Keratinocyte (primary cell): ENCODE measurements around the gene ANAPC16. TPM values are rescaled to one million over a fixed set of nuclear protein-coding genes. Genes with fewer than 3 reads are reported as not detected.
"Not testable (repeated sequence)": the region's sequence is repeated elsewhere in the genome, so short reads cannot be mapped to it uniquely, and the experiment has no call there.

ENCODE experiments used
- DNase-seq: peaks from one replicate; pipeline ENCODE4 v3.0.0-alpha.2; 2011; ENCODE audit warnings: low read depth, missing footprints, low spot score
- FAIRE-seq: peaks from 2 replicates; lab custom pipeline; 2011; peaks lifted over from hg19 to GRCh38; lab: Jason Lieb, UNC
- H2AFZ ChIP-seq: 2 replicates; pipeline ENCODE4 v1.6.0; 2012; ENCODE audit warnings: low read length, control low read depth, inconsistent platforms; ENCODE audit not compliant: control insufficient read depth
- H3K27ac ChIP-seq: 2 replicates; pipeline ENCODE4 v1.5.1; 2011; ENCODE audit warnings: low read length; ENCODE audit not compliant: control insufficient read depth, insufficient read depth
- H3K27me3 ChIP-seq: 3 replicates; pipeline ENCODE4 v1.6.0; 2011; ENCODE audit warnings: low read length; ENCODE audit not compliant: control insufficient read depth, insufficient read depth; ENCODE audit errors: extremely low read depth
- H3K36me3 ChIP-seq, 2 experiments: 2 replicates in 1 of 2; 3 replicates in 1 of 2; pipeline ENCODE4 v1.5.1; 2011; ENCODE audit warnings: low read length in 2 of 2, mild to moderate bottlenecking in 1 of 2; ENCODE audit not compliant: control insufficient read depth in 2 of 2, insufficient read depth in 2 of 2; ENCODE audit errors: extremely low read depth in 1 of 2
- H3K4me1 ChIP-seq: 3 replicates; pipeline ENCODE4 v1.5.1; 2011; ENCODE audit warnings: low read length; ENCODE audit not compliant: control insufficient read depth, insufficient read depth; ENCODE audit errors: extremely low read depth
- H3K4me2 ChIP-seq: 3 replicates; pipeline ENCODE4 v1.6.0; 2011; ENCODE audit warnings: low read depth, low read length; ENCODE audit not compliant: control insufficient read depth, insufficient read depth; ENCODE audit errors: extremely low read depth
- H3K4me3 ChIP-seq, 3 experiments: fragments of 200-600 bp in 1 of 3; sonication (generic) in 1 of 3; 2 replicates in 2 of 3; 3 replicates in 1 of 3; pipeline ENCODE4 v1.5.1; 2011 to 2016; ENCODE audit warnings: low read length in 3 of 3, mild to moderate bottlenecking in 3 of 3, control low read depth in 2 of 3, inconsistent platforms in 1 of 3, low read depth in 1 of 3, mixed read lengths in 1 of 3, mixed run types in 1 of 3, moderate library complexity in 1 of 3; ENCODE audit not compliant: control insufficient read depth in 2 of 3, insufficient read depth in 2 of 3; ENCODE audit errors: extremely low read depth in 1 of 3
- H3K79me2 ChIP-seq: 2 replicates; pipeline ENCODE4 v1.6.0; 2012; ENCODE audit warnings: low read length; ENCODE audit not compliant: control insufficient read depth, insufficient read depth
- H3K9ac ChIP-seq: 3 replicates; pipeline ENCODE4 v1.6.0; 2011; ENCODE audit warnings: low read length; ENCODE audit not compliant: control insufficient read depth, insufficient read depth; ENCODE audit errors: extremely low read depth
- H3K9me1 ChIP-seq: 3 replicates; pipeline ENCODE4 v1.6.0; 2011; ENCODE audit warnings: low read length; ENCODE audit not compliant: control insufficient read depth, insufficient read depth; ENCODE audit errors: extremely low read depth
- H3K9me3 ChIP-seq: 2 replicates; pipeline ENCODE4 v1.5.1; 2012; ENCODE audit warnings: low read depth, low read length; ENCODE audit not compliant: control insufficient read depth
- H4K20me1 ChIP-seq: 3 replicates; pipeline ENCODE4 v1.6.0; 2011; ENCODE audit warnings: low read length; ENCODE audit not compliant: control insufficient read depth, insufficient read depth; ENCODE audit errors: extremely low read depth
- CTCF ChIP-seq, 3 experiments: IDR thresholded peaks in 1 of 3; conservative IDR thresholded peaks in 1 of 3; optimal IDR thresholded peaks in 1 of 3; 2 replicates in 2 of 3; 3 replicates in 1 of 3; pipeline versions ENCODE3 to v1.5.1; 2011; ENCODE audit warnings: low read length in 3 of 3, mild to moderate bottlenecking in 3 of 3, moderate library complexity in 2 of 3, control low read depth in 1 of 3, inconsistent platforms in 1 of 3; ENCODE audit not compliant: insufficient read depth in 2 of 3; ENCODE audit errors: extremely low read depth in 1 of 3
- EZH2 ChIP-seq: IDR thresholded peaks from one replicate; pipeline ENCODE4 v1.6.1; 2012; ENCODE audit warnings: inconsistent platforms, mild to moderate bottlenecking, low read length, moderate library complexity
- dilution Hi-C: fragments of 300-500 bp; cut with MboI; formaldehyde crosslinking; loops from one replicate; pipeline ENCODE4 v1.7.0; 2020; ENCODE audit warnings: low sequenced_read_pairs; ENCODE audit not compliant: extremely low pct_ligation_motif_present
- polyA plus RNA-seq, 5 experiments: library from polyadenylated mRNA; depleted of rRNA in 3 of 5; stranded (reverse) in 3 of 5; stranded (forward) in 1 of 5; unstranded in 1 of 5; fragments of >200 nt; gene quantifications; 1 replicate in 1 of 5; 2 replicates in 3 of 5; 3 replicates in 1 of 5; pipeline versions ENCODE4 v1.2.1 to v1.2.3, GENCODE V29; 2011 to 2012; ENCODE audit warnings: missing spikeins in 2 of 5, low read depth in 1 of 5, low replicate concordance in 1 of 5

Gene ANAPC16
- polyA plus RNA-seq, 1 donor (not counting 4 experiments of a cell fraction or from before 2014, with no cell fraction given), result 93.9 TPM

GRCh38 chr10:72267381-72267780, 51.6 kb downstream of the ANAPC16 start:
- Histone ChIP-seq H3K9ac (no peak overlapping the region), H3K4me1 (peaks cover 43% of the 10 kb centered on the region), H3K79me2 (no peaks in the 10 kb centered on the region), H3K9me1 (no peaks in the 10 kb centered on the region), H4K20me1 (no peaks in the 10 kb centered on the region), H3K4me3 (no peak overlapping the region), H3K27ac (no peak overlapping the region), H3K36me3 (no peaks in the 10 kb centered on the region), H3K9me3 (no peaks in the 10 kb centered on the region), H2AFZ (no peak overlapping the region), H3K4me2 (no peak overlapping the region), H3K27me3 (no peaks in the 10 kb centered on the region)
- TF ChIP-seq CTCF (optimal IDR thresholded peaks at IDR 0.05 in 1 of 3, IDR thresholded peaks at IDR 0.05 in 1 of 3, conservative IDR thresholded peaks at IDR 0.05 in 1 of 3; ENCODE audit: extremely low read depth in 1 of 3, insufficient read depth in 2 of 3, low read length in 3 of 3), result no peak
- TF ChIP-seq EZH2, result no peak
- FAIRE-seq (no peak), DNase-seq (no peak)
- dilution Hi-C loops, result no loop called here

GRCh38 chr10:72267819-72268399, 52.1 kb downstream of the ANAPC16 start:
- H3K27ac ChIP-seq, result no peak overlapping the region
- no peak overlapping the region for H3K9ac ChIP-seq
- H3K9me1 ChIP-seq, result no peaks in the 10 kb centered on the region
- H3K27me3 ChIP-seq, result no peaks in the 10 kb centered on the region
- FAIRE-seq (no peak), DNase-seq (no peak)
- H3K4me1 ChIP-seq, result peaks cover 47% of the 10 kb centered on the region
- no peak for TF ChIP-seq EZH2
- TF ChIP-seq CTCF (optimal IDR thresholded peaks at IDR 0.05 in 1 of 3, IDR thresholded peaks at IDR 0.05 in 1 of 3, conservative IDR thresholded peaks at IDR 0.05 in 1 of 3; ENCODE audit: extremely low read depth in 1 of 3, insufficient read depth in 2 of 3, low read length in 3 of 3), result no peak
- dilution Hi-C loops, result no loop called here
- H2AFZ ChIP-seq, result no peak overlapping the region
- no peaks in the 10 kb centered on the region for H4K20me1 ChIP-seq
- H3K4me3 ChIP-seq, result no peak overlapping the region
- H3K79me2 ChIP-seq, result no peaks in the 10 kb centered on the region
- H3K9me3 ChIP-seq, result no peaks in the 10 kb centered on the region
- no peak overlapping the region for H3K4me2 ChIP-seq
- H3K36me3 ChIP-seq, result no peaks in the 10 kb centered on the region

- H2AFZ ChIP-seq, H3K9ac ChIP-seq, dilution Hi-C loops, H3K9me1 ChIP-seq, H3K27me3 ChIP-seq, H3K4me3 ChIP-seq, DNase-seq, H3K79me2 ChIP-seq, FAIRE-seq, H3K9me3 ChIP-seq, H3K4me2 ChIP-seq, H3K36me3 ChIP-seq, H3K27ac ChIP-seq, H4K20me1 ChIP-seq: not testable (repeated sequence)
- peaks cover 41% of the 10 kb centered on the region for H3K4me1 ChIP-seq
Observed at GRCh38 chr10:72268475-72269200, 52.8 kb downstream of the ANAPC16 start.
